ENCODE measurements around the gene CCDC88A. TPM values are rescaled to one million over a fixed set of nuclear protein-coding genes. Genes with fewer than 3 reads are reported as not detected.

The CCDC88A gene
- total RNA-seq, 1 experiment from 2014 or later, result 27.2 TPM

- Histone ChIP-seq H3K4me2 (ENCODE audit: low read length) (no peak overlapping the region), H3K79me2 (ENCODE audit: insufficient read depth, low read length) (no peaks in the 10 kb centered on the region), H3K27ac (ENCODE audit: low read depth, low read length) (no peak overlapping the region), H3K36me3 (ENCODE audit: control insufficient read depth in 1 of 2, insufficient read depth in 2 of 2, low read length in 2 of 2) (no peaks in the 10 kb centered on the region), H3K9me3 (ENCODE audit: control insufficient read depth in 1 of 2, insufficient read depth in 1 of 2, low read depth in 1 of 2, low read length in 2 of 2) (no peaks in the 10 kb centered on the region), H2AFZ (ENCODE audit: low read depth, low read length, poor library complexity, severe bottlenecking) (no peak overlapping the region), H3K4me3 (replicated peaks in 1 of 2; ENCODE audit: low read depth in 1 of 2, low read length in 2 of 2) (no peak overlapping the region), H3K27me3 (ENCODE audit: insufficient read depth, low read length) (no peaks in the 10 kb centered on the region), H3K9me2 (ENCODE audit: insufficient read depth) (no peaks in the 10 kb centered on the region), H4K20me1 (ENCODE audit: insufficient read depth) (no peaks in the 10 kb centered on the region), H3K4me1 (ENCODE audit: control insufficient read depth in 1 of 2, insufficient read depth in 2 of 2, low read length in 2 of 2) (peaks cover 3 to 15% of the 10 kb centered on the region in 2 experiments; a peak in 3 of 4 replicates), H3K9ac (ENCODE audit: low read length) (no peak overlapping the region)
- ChIA-PET POLR2A (no interaction called here), CTCF (no interaction called here), RAD21 (ENCODE audit: low non-redundant PET in 1 of 2, low total read pairs in 2 of 2, uncharacterized antibody in 2 of 2, unreplicated experiment in 2 of 2) (no interaction called here)
- DNase-seq (ENCODE audit: low read depth, low spot score), result no peak
- TF ChIP-seq ELF1 (IDR thresholded peaks at IDR 0.05; ENCODE audit: borderline replicate concordance, low read depth) (no peak), JUND (IDR thresholded peaks at IDR 0.05) (no peak), CBX3 (IDR thresholded peaks at IDR 0.05; ENCODE audit: low read depth) (no peak), CEBPB (IDR thresholded peaks at IDR 0.05; ENCODE audit: low read depth) (no peak), SIN3A (IDR thresholded peaks at IDR 0.05; ENCODE audit: low read depth) (no peak), ZBTB33 (IDR thresholded peaks at IDR 0.05; ENCODE audit: extremely low read depth, insufficient replicate concordance, low read length) (no peak), YY1 (IDR thresholded peaks at IDR 0.05; ENCODE audit: extremely low read depth, insufficient replicate concordance, low read depth, low read length) (no peak), POLR2A (IDR thresholded peaks at IDR 0.05; ENCODE audit: borderline replicate concordance, extremely low read depth, insufficient read depth, insufficient read length) (no peak), MAX (IDR thresholded peaks at IDR 0.05) (no peak), SP1 (IDR thresholded peaks at IDR 0.05; ENCODE audit: low read depth) (no peak), EGR1 (IDR thresholded peaks at IDR 0.05; ENCODE audit: low read depth) (no peak), TCF7L2 (IDR thresholded peaks at IDR 0.05; ENCODE audit: borderline replicate concordance, extremely low read depth, insufficient read depth, insufficient read length) (no peak), EZH2phosphoT487 (IDR thresholded peaks at IDR 0.05; ENCODE audit: borderline replicate concordance) (no peak), RAD21 (IDR thresholded peaks at IDR 0.05; ENCODE audit: low read depth) (no peak), CTCF (IDR thresholded peaks at IDR 0.05 in 2 of 3, conservative IDR thresholded peaks at IDR 0.05 in 1 of 3; ENCODE audit: borderline replicate concordance in 1 of 3, insufficient read depth in 1 of 3, low read depth in 2 of 3, low read length in 2 of 3) (no peak), FOSL1 (IDR thresholded peaks at IDR 0.05; ENCODE audit: low read depth) (no peak), POLR2AphosphoS5 (IDR thresholded peaks at IDR 0.05; ENCODE audit: low read depth, low read length) (no peak), EZH2 (IDR thresholded peaks at IDR 0.05) (no peak)
- TF ChIP-seq, protein P1, sequence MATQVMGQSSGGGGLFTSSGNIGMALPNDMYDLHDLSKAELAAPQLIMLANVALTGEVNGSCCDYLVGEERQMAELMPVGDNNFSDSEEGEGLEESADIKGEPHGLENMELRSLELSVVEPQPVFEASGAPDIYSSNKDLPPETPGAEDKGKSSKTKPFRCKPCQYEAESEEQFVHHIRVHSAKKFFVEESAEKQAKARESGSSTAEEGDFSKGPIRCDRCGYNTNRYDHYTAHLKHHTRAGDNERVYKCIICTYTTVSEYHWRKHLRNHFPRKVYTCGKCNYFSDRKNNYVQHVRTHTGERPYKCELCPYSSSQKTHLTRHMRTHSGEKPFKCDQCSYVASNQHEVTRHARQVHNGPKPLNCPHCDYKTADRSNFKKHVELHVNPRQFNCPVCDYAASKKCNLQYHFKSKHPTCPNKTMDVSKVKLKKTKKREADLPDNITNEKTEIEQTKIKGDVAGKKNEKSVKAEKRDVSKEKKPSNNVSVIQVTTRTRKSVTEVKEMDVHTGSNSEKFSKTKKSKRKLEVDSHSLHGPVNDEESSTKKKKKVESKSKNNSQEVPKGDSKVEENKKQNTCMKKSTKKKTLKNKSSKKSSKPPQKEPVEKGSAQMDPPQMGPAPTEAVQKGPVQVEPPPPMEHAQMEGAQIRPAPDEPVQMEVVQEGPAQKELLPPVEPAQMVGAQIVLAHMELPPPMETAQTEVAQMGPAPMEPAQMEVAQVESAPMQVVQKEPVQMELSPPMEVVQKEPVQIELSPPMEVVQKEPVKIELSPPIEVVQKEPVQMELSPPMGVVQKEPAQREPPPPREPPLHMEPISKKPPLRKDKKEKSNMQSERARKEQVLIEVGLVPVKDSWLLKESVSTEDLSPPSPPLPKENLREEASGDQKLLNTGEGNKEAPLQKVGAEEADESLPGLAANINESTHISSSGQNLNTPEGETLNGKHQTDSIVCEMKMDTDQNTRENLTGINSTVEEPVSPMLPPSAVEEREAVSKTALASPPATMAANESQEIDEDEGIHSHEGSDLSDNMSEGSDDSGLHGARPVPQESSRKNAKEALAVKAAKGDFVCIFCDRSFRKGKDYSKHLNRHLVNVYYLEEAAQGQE (IDR thresholded peaks at IDR 0.05; ENCODE audit: low read depth), result no peak
- TF ChIP-seq, protein P2, sequence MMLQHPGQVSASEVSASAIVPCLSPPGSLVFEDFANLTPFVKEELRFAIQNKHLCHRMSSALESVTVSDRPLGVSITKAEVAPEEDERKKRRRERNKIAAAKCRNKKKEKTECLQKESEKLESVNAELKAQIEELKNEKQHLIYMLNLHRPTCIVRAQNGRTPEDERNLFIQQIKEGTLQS (IDR thresholded peaks at IDR 0.05), result no peak
- no peak for ATAC-seq
- intact Hi-C loops (cut with micrococcal nuclease), result no loop called here
- BruUV-seq (replicated peaks), result no TSS peak
These were observed 34.9 kb downstream of the CCDC88A start for GRCh38 chr2:55384786-55385185.

Data from HCT116 (cell line).